ENCODE data around the gene SEC23IP. TPM values are rescaled to one million over a fixed set of nuclear protein-coding genes. Genes with fewer than 3 reads are reported as not detected.
"Not testable (repeated sequence)": the region's sequence is repeated elsewhere in the genome, so short reads cannot be mapped to it uniquely, and the experiment has no call there.

The SEC23IP gene
- total RNA-seq, 1 donor from 2014 or later: 65.2 TPM

DNA sequence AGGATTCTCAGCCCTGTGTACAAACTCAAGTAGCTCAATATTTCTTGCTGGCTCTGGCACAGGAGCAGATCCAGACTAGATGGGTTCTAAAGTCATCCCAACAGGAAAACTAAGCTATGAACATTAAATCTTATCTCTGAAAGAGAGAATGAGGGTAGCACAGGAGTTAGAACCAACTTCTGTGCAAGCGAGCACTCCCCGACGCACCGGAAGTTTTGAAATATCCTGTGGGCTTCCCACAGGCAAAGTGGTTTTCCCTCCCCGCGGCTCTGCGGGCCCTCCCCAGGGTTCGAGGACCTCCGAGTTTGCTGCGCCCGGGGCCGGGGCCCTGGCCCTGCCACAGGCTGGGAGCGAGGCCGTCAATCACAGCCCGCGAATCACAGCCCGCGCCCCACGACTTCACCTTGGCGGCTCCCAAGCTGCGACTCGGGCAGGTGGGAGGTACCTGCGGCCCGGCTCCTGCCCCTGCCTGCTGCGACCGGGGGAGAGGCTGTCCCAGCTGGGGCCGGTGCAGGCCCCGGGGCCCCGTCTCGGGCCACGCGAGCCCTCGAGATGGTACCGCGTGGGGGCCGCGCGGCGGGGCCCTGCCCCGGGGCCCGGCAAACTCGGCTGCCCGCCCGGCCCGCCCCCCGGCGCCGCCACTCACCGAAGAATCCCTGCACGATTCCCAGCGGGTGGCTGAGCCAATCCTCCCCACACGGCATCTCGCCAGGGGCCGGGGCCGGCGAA, 20.5 kb upstream of the SEC23IP start:
- DNase-seq (ENCODE audit: low spot score): no peak
- H3K4me1 Mint-ChIP-seq (ENCODE audit: low read depth): peaks cover 42% of the 10 kb centered on the region
- no peaks in the 10 kb centered on the region for H3K36me3 Mint-ChIP-seq (ENCODE audit: low read depth)

DNA sequence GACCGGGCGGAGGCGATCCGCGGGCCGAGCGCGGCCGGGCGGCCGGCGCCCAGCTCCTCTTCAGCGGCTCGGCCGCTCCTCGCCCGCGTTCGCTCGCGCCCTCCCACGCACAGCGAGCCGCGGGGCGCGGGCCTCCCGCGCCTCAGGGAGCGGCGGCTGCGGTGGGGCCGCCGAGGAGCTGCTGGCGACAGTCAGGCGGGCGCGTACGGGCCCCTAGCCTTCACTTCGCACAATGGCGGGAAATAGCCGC, 20.0 kb upstream of the SEC23IP start, which contains the start of gene MCMBP:
Gene MCMBP, minus strand, starts transcription at position 234 of the 250 bp plus-strand sequence. CDS start 259 bp downstream, outside the sequence.
- DNase-seq (ENCODE audit: low spot score): no peak
- no peaks in the 10 kb centered on the region for H3K36me3 Mint-ChIP-seq (ENCODE audit: low read depth)
- peaks cover 38% of the 10 kb centered on the region for H3K4me1 Mint-ChIP-seq (ENCODE audit: low read depth)
- H3K9me3 Mint-ChIP-seq (ENCODE audit: low read depth): no peaks in the 10 kb centered on the region
- peak within 1 kb of the TSS; percentile 82 for H3K4me3 Mint-ChIP-seq (ENCODE audit: unreplicated experiment)
- H3K27ac Mint-ChIP-seq (ENCODE audit: unreplicated experiment): peak within 1 kb of the TSS; percentile 86
- H3K27me3 Mint-ChIP-seq (ENCODE audit: low read depth): no peaks in the 10 kb centered on the region
- no peak for TF ChIP-seq CTCF (IDR thresholded peaks at IDR 0.05)

More for the DNA sequence above, 20.5 kb upstream of the SEC23IP start:
- H3K4me3 Mint-ChIP-seq (ENCODE audit: unreplicated experiment): peak overlapping the region; percentile 81
- no peaks in the 10 kb centered on the region for H3K9me3 Mint-ChIP-seq (ENCODE audit: low read depth)
- peak overlapping the region; percentile 75 for H3K27ac Mint-ChIP-seq (ENCODE audit: unreplicated experiment)
- H3K27me3 Mint-ChIP-seq (ENCODE audit: low read depth): no peaks in the 10 kb centered on the region
- no peak for TF ChIP-seq CTCF (IDR thresholded peaks at IDR 0.05)

- no peaks in the 10 kb centered on the region for H3K36me3 Mint-ChIP-seq (ENCODE audit: low read depth)
- no peak for DNase-seq (ENCODE audit: low spot score)
- peak overlapping the region; percentile 86 for H3K27ac Mint-ChIP-seq (ENCODE audit: unreplicated experiment)
- TF ChIP-seq CTCF (IDR thresholded peaks at IDR 0.05): peak; percentile 22
- peaks cover 38% of the 10 kb centered on the region for H3K4me1 Mint-ChIP-seq (ENCODE audit: low read depth)
- H3K9me3 Mint-ChIP-seq (ENCODE audit: low read depth): no peaks in the 10 kb centered on the region
- H3K27me3 Mint-ChIP-seq (ENCODE audit: low read depth): no peaks in the 10 kb centered on the region
- peak overlapping the region; percentile 82 for H3K4me3 Mint-ChIP-seq (ENCODE audit: unreplicated experiment)
Measured at GRCh38 chr10:119872860-119873681, 19.5 kb upstream of the SEC23IP start.

- no peak for TF ChIP-seq CTCF (IDR thresholded peaks at IDR 0.05)
- no peak overlapping the region for H3K27ac Mint-ChIP-seq (ENCODE audit: unreplicated experiment)
Measured at GRCh38 chr10:119878524-119878923, 14.0 kb upstream of the SEC23IP start.

DNA sequence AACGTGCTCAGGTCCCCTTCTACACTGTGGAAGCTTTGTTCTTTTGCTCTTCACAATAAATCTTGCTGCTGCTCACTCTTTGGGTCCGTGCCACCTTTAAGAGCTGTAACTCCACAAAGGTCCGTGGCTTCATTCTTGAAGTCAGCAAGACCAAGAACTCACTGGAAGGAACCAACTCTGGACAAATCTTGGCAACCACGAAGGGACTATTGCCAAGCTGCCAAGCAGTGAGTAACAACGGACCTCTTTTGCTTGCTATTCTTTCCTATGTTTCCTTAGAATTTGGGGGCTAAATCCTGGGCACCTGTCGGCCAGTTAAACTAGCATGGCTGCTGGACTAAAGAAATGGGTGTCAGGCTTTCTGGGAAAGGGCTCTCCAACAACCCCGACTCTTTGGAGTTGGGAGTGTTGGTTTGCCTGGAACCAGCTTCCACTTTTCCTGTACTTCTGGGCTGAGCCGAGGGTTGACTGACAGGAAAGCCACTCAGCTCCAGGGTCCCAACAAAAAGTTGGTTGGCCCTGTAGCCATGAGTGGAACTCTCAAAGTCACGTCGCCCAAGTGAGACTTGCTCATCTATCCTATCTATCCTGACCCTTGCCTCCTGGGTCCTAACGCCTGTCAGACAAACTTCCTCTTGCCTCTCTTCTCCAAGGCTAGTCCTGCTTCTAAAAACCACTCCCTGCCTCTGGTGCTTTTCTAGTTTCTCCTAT, 8.5 kb upstream of the SEC23IP start:
- H3K36me3 Mint-ChIP-seq (ENCODE audit: low read depth); H3K4me3 Mint-ChIP-seq (ENCODE audit: unreplicated experiment); DNase-seq (ENCODE audit: low spot score); H3K4me1 Mint-ChIP-seq (ENCODE audit: low read depth); H3K9me3 Mint-ChIP-seq (ENCODE audit: low read depth); H3K27me3 Mint-ChIP-seq (ENCODE audit: low read depth); H3K27ac Mint-ChIP-seq (ENCODE audit: unreplicated experiment): not testable (repeated sequence)

More at GRCh38 chr10:119878524-119878923, 14.0 kb upstream of the SEC23IP start:
- H3K4me1 Mint-ChIP-seq (ENCODE audit: low read depth): peaks cover 5% of the 10 kb centered on the region
- H3K27me3 Mint-ChIP-seq (ENCODE audit: low read depth): no peaks in the 10 kb centered on the region
- H3K36me3 Mint-ChIP-seq (ENCODE audit: low read depth): peaks cover 3% of the 10 kb centered on the region
- DNase-seq (ENCODE audit: low spot score): no peak
- H3K4me3 Mint-ChIP-seq (ENCODE audit: unreplicated experiment): no peak overlapping the region
- H3K9me3 Mint-ChIP-seq (ENCODE audit: low read depth): no peaks in the 10 kb centered on the region

DNA sequence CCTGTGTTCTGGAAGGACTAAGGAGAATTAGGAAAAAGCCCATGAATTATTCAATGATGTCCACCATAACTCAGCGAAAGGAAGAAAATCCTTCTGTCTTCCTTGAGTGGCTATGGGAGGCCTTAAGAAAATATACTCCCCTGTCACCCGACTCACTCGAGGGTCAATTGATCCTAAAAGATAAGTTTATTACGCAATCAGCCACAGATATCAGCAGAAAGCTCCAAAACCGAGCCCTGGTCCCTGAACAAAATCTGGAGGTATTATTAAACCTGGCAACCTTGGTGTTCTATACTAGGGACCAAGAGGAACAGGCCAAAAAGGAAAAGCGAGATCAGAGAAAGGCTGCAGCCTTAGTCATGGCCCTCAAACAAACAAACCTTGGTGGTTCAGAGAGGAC, 6.5 kb upstream of the SEC23IP start:
- H3K9me3 Mint-ChIP-seq (ENCODE audit: low read depth); H3K4me1 Mint-ChIP-seq (ENCODE audit: low read depth); H3K27me3 Mint-ChIP-seq (ENCODE audit: low read depth); H3K4me3 Mint-ChIP-seq (ENCODE audit: unreplicated experiment); DNase-seq (ENCODE audit: low spot score); H3K36me3 Mint-ChIP-seq (ENCODE audit: low read depth); H3K27ac Mint-ChIP-seq (ENCODE audit: unreplicated experiment): not testable (repeated sequence)

DNA sequence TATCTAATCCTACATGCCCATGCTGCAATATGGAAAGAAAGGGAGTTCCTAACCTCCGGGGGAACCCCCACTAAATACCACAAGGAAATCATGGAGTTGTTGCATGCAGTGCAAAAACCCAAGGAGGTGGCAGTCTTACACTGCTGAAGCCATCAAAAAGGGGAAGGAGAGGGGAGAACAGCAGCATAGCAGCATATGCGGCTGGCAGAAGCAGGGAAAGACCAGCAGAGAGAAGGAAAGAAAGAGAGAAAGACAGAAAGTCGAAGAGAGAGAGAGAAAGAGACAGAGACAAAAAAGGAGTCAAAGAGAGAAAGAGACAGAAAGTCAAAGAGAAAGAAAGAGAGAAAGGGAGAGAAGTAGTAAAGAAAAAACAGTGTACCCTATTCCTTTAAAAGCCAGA, 3.8 kb upstream of the SEC23IP start:
- H3K27me3 Mint-ChIP-seq (ENCODE audit: low read depth); H3K27ac Mint-ChIP-seq (ENCODE audit: unreplicated experiment); H3K4me3 Mint-ChIP-seq (ENCODE audit: unreplicated experiment); H3K4me1 Mint-ChIP-seq (ENCODE audit: low read depth); DNase-seq (ENCODE audit: low spot score); H3K9me3 Mint-ChIP-seq (ENCODE audit: low read depth); H3K36me3 Mint-ChIP-seq (ENCODE audit: low read depth): not testable (repeated sequence)

DNA sequence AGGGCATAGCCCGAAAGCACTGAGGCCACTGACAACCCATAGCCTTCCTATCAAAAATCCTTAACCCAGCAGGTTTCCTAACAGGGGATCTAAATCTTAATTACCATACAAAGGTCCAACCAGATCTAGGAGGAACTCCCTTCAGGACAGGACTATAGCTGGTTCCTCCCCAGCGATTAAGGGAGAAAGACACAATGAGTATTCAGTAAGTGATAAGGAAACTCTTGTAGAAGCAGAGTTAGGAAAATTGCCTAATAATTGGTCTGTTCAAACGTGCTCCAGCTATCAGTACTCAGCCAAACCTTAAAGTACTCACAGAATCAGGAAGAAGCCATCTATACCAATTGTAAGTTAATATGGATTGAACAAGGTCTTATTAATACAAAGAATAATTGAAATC, 3.3 kb upstream of the SEC23IP start:
- H3K4me1 Mint-ChIP-seq (ENCODE audit: low read depth): peaks cover 14% of the 10 kb centered on the region
- not testable (repeated sequence) for H3K36me3 Mint-ChIP-seq (ENCODE audit: low read depth); H3K4me3 Mint-ChIP-seq (ENCODE audit: unreplicated experiment); H3K27ac Mint-ChIP-seq (ENCODE audit: unreplicated experiment); DNase-seq (ENCODE audit: low spot score); H3K27me3 Mint-ChIP-seq (ENCODE audit: low read depth); H3K9me3 Mint-ChIP-seq (ENCODE audit: low read depth)

Data from chondrocyte (in vitro differentiated cells).